Loucy (cell line): Measurements from ENCODE around the gene SDHAF3.

Experiments used
- H2AFZ ChIP-seq: fragments of 200-600 bp; sonication (generic); 2 replicates; pipeline ENCODE4 v1.6.0; 2016; ENCODE audit warnings: antibody characterized with exemption, mild to moderate bottlenecking, low read length, moderate library complexity
- H3F3A ChIP-seq: fragments of 200-600 bp; 2 replicates; pipeline ENCODE4 v1.6.0; 2016; ENCODE audit warnings: antibody characterized with exemption, low read depth, mild to moderate bottlenecking
- H3K27me3 ChIP-seq: fragments of 200-600 bp; sonication (generic); 2 replicates; pipeline ENCODE4 v1.6.1; 2014; ENCODE audit warnings: low read length, mild to moderate bottlenecking; ENCODE audit not compliant: insufficient read depth, poor library complexity, severe bottlenecking
- H3K36me3 ChIP-seq: fragments of 200-600 bp; sonication (generic); 2 replicates; pipeline ENCODE4 v1.6.1; 2016; ENCODE audit warnings: low read length; ENCODE audit not compliant: insufficient read depth
- H3K4me1 ChIP-seq: fragments of 200-600 bp; sonication (generic); 2 replicates; pipeline ENCODE4 v1.5.1; 2014; ENCODE audit warnings: low read length, mild to moderate bottlenecking; ENCODE audit not compliant: insufficient read depth, poor library complexity, severe bottlenecking
- H3K4me2 ChIP-seq: fragments of 200-600 bp; sonication (generic); 2 replicates; pipeline ENCODE4 v1.6.0; 2014; ENCODE audit warnings: antibody characterized with exemption, low read length, low read depth, mild to moderate bottlenecking; ENCODE audit not compliant: poor library complexity, severe bottlenecking
- H3K4me3 ChIP-seq: fragments of 200-600 bp; sonication (generic); 2 replicates; pipeline ENCODE4 v1.5.1; 2014; ENCODE audit warnings: low read length, mild to moderate bottlenecking, mixed read lengths; ENCODE audit not compliant: poor library complexity, severe bottlenecking
- H3K79me2 ChIP-seq: fragments of 200-600 bp; sonication (generic); 2 replicates; pipeline ENCODE4 v1.6.1; 2014; ENCODE audit warnings: low read length; ENCODE audit not compliant: insufficient read depth
- H3K9ac ChIP-seq: fragments of 200-600 bp; sonication (generic); 2 replicates; pipeline ENCODE4 v1.6.0; 2014; ENCODE audit warnings: mild to moderate bottlenecking, low read depth, low read length, moderate library complexity; ENCODE audit not compliant: poor library complexity, severe bottlenecking
- H3K9me2 ChIP-seq: fragments of 200-600 bp; sonication (generic); replicated peaks from 2 replicates; pipeline ENCODE4 v1.6.1; 2016; ENCODE audit warnings: low read depth, low read length, mixed read lengths
- H3K9me3 ChIP-seq: fragments of 200-600 bp; sonication (generic); 2 replicates; pipeline ENCODE4 v1.6.1; 2014; ENCODE audit warnings: mild to moderate bottlenecking, antibody characterized with exemption, low read length, low read depth; ENCODE audit not compliant: insufficient read depth
- H4K20me1 ChIP-seq: fragments of 200-600 bp; sonication (generic); 2 replicates; pipeline ENCODE4 v1.6.0; 2014; ENCODE audit warnings: antibody characterized with exemption, low read length, mild to moderate bottlenecking; ENCODE audit not compliant: insufficient read depth, poor library complexity, severe bottlenecking
- EZH2phosphoT487 ChIP-seq: fragments of 200-600 bp; IDR thresholded peaks from 2 replicates; pipeline ENCODE4 v1.6.1; 2018; ENCODE audit warnings: antibody characterized with exemption, mild to moderate bottlenecking, moderate library complexity, borderline replicate concordance
- TF ChIP-seq, protein P1 (sequence below): fragments of 200-600 bp; sonication (generic); conservative IDR thresholded peaks from 2 replicates; pipeline ENCODE4 v1.5.1; 2014; ENCODE audit warnings: mild to moderate bottlenecking, antibody characterized with exemption, low read length

SDHAF3 gene

DNA sequence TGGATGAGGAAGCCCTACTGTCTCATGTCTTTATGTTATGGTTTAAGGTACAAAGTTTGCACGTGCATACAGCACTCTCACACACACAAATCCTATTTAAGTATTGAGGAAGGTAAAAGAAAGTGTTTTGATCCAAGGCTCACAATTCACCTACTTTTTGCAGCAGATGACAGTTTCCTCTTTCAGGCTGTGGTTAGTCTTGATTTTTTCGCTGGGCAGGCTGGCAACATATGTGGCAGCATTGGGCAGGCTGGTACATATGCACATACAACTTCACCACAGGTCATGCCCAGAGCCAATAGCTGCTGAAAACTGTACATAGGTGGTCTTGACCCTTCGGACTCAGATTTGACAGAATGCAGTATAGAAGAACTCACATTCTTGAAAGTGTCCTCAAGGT, 29.1 kb upstream of the SDHAF3 start:
- no peak overlapping the region for H2AFZ ChIP-seq
- H3K4me2 ChIP-seq, result no peak overlapping the region
- no peaks in the 10 kb centered on the region for H3K79me2 ChIP-seq
- H3K4me3 ChIP-seq, result no peak overlapping the region
- H3K27me3 ChIP-seq, result no peaks in the 10 kb centered on the region
- H3K9ac ChIP-seq, result no peak overlapping the region
- H3K9me2 ChIP-seq, result no peaks in the 10 kb centered on the region
- no peaks in the 10 kb centered on the region for H4K20me1 ChIP-seq
- H3K36me3 ChIP-seq, result no peaks in the 10 kb centered on the region
- H3K4me1 ChIP-seq, result no peaks in the 10 kb centered on the region
- no peaks in the 10 kb centered on the region for H3F3A ChIP-seq
- no peaks in the 10 kb centered on the region for H3K9me3 ChIP-seq
- no peak for TF ChIP-seq EZH2phosphoT487
- TF ChIP-seq, protein P1, sequence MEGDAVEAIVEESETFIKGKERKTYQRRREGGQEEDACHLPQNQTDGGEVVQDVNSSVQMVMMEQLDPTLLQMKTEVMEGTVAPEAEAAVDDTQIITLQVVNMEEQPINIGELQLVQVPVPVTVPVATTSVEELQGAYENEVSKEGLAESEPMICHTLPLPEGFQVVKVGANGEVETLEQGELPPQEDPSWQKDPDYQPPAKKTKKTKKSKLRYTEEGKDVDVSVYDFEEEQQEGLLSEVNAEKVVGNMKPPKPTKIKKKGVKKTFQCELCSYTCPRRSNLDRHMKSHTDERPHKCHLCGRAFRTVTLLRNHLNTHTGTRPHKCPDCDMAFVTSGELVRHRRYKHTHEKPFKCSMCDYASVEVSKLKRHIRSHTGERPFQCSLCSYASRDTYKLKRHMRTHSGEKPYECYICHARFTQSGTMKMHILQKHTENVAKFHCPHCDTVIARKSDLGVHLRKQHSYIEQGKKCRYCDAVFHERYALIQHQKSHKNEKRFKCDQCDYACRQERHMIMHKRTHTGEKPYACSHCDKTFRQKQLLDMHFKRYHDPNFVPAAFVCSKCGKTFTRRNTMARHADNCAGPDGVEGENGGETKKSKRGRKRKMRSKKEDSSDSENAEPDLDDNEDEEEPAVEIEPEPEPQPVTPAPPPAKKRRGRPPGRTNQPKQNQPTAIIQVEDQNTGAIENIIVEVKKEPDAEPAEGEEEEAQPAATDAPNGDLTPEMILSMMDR, result no peak

DNA sequence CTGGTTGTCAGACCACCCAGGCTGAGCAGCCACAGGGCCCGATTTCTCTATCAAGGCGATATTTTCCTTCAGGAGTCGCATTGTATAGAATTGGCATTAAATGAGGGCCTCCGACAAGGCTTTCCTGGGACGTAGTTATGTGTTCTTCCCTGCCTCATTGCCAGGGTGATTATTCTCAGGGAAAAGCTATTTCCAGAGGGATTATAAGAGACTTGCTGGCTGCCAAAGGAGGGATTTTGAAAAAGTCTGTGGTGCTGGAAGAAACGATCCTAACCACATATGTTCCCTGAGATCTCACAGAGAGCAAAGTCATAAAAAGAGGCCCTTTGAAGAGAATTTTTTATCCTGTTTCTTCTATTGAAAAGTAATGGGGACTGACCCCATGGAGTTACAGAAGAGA, 27.7 kb upstream of the SDHAF3 start:
- Histone ChIP-seq H3F3A (no peaks in the 10 kb centered on the region), H3K9ac (no peak overlapping the region), H3K4me2 (no peak overlapping the region), H2AFZ (no peak overlapping the region), H3K36me3 (no peaks in the 10 kb centered on the region), H3K4me3 (no peak overlapping the region), H3K9me3 (no peaks in the 10 kb centered on the region), H3K9me2 (no peaks in the 10 kb centered on the region), H3K79me2 (no peaks in the 10 kb centered on the region), H4K20me1 (no peaks in the 10 kb centered on the region), H3K4me1 (no peaks in the 10 kb centered on the region), H3K27me3 (no peaks in the 10 kb centered on the region)
- TF ChIP-seq, protein P1, result no peak
- no peak for TF ChIP-seq EZH2phosphoT487

DNA sequence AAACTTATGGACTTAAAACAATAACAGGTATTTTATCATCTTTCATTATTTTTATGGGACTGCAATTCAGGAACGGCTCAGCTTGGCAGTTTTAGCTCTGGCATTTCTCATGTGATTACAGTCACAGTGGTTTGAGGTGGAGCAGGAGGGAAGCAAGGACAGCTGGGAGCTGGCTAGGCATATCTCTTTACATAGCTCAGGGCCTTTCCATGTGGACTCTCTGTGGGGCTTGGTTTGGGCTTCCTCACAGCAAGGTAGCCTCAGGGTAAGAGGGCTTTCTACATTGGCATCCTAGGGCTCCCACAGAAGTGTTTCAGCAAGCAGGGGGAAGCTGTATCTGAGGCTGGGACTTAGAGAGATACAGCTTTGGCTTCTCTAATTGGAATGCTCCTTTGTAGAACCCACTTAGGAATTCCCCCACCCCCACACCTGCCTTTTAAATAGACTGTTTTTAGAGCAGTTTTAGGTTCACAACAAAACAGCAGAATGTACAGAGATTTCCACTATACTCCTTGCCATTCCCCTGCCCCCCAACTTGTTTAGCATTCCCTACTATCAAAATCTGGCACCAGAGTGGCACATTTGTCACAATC, 26.6 kb upstream of the SDHAF3 start:
- no peaks in the 10 kb centered on the region for H3K9me2 ChIP-seq
- H3K9ac ChIP-seq, result no peak overlapping the region
- no peaks in the 10 kb centered on the region for H3K9me3 ChIP-seq
- no peak overlapping the region for H3K4me3 ChIP-seq
- H3K4me2 ChIP-seq, result no peak overlapping the region
- no peaks in the 10 kb centered on the region for H3K4me1 ChIP-seq
- no peaks in the 10 kb centered on the region for H4K20me1 ChIP-seq
- H3K36me3 ChIP-seq, result no peaks in the 10 kb centered on the region
- TF ChIP-seq, protein P1, result no peak
- no peak for TF ChIP-seq EZH2phosphoT487
- no peak overlapping the region for H2AFZ ChIP-seq
- H3K27me3 ChIP-seq, result no peaks in the 10 kb centered on the region
- no peaks in the 10 kb centered on the region for H3K79me2 ChIP-seq
- no peaks in the 10 kb centered on the region for H3F3A ChIP-seq
